ENCODE results near the gene PPME1.

The PPME1 gene

DNA sequence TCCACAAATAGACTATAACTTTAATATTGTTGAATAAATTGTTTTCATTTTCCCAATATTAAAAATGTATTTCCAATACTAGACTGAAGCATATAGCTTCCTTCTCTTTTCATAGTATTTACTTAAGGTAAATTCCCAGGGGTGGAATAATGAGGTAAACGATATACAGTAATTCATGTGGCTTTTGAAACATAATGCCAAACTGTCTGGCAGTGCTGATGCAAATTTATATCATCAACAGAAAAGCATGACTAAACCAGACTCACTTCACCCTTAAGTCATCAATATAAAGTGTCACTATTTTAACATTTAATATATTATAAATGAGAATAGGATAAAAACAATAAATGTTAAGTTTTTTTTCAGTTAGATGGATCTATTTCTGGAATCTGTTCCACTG is 13.9 kb upstream of the PPME1 start:
- H3K4me3 ChIP-seq (ENCODE audit: low read depth, low read length) = no peak overlapping the region

DNA sequence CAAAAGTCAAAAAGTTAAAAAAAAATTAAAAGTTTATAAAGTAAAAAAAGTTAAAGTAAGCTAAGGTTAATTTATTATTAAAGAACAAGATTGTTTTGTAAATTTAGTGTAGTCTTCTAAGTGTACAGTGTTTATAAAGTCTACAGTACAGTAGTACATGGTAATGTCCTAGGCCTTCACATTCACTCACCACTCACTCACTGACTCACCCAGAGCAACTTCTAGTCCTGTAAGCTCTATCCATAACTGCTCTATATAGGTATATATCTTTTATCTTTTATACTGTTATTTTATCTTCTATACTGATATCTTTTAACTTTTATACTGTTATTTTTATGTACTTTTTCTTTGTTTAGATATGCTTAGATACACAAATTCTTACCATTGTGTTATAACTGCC is 11.4 kb upstream of the PPME1 start:
- H3K4me3 ChIP-seq (ENCODE audit: low read depth, low read length) = no peak overlapping the region

DNA sequence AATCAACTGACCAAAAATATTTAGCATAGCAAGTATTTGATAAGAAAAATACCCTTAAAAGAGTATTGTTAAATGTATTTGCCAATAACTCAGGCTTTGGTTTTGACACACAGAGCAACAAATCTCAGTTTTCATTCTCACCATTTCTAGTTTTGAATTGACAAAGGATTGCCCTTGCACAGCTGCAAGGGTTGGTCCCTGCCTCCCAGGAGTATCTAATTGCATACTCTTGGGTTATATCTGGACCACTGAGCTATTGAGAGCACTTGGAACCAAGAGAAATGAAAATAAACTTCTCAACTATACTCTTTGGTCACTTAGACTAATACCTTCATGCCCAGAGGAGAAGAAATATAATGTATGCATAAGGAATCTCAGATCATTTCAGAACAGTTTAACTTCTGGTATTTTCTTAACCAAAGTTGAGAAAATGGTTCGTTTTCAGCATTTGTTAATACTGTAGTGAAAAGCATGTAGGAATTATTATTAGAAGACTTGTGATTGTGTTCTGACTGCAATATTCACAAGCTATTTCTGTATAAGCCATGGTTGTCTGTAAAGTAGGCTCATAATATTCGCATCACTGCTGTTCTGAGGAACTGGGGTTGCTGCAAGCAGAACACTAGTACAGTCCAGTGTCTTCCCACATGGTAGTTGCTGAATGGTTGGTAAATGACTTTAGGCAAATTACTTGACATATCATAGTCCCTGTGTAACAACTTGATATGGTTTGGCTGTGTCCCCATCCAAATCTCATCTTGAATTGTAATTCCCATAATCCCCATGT is 8.2 kb upstream of the PPME1 start:
- H3K4me3 ChIP-seq (ENCODE audit: low read depth, low read length) = no peak overlapping the region

DNA sequence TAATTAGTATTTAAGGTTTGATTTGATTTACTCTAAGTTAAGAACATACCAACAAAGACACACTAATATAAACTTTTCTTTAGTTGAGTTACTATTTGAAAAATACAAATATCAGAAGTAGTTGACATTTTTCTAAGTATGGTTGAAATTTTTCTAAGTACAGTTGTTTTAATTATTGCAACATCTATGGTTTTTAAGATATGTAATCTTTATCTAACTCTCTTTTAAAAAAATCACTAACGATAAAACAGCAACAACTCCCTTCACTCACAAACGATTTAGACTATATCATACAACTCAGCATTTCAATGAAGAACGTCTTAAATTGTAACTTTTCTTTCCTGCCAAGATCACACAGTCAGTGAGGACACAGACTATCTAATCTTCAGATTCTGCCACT is 2.3 kb upstream of the PPME1 start:
- H3K4me3 ChIP-seq (ENCODE audit: low read depth, low read length) = no peak overlapping the region

DNA sequence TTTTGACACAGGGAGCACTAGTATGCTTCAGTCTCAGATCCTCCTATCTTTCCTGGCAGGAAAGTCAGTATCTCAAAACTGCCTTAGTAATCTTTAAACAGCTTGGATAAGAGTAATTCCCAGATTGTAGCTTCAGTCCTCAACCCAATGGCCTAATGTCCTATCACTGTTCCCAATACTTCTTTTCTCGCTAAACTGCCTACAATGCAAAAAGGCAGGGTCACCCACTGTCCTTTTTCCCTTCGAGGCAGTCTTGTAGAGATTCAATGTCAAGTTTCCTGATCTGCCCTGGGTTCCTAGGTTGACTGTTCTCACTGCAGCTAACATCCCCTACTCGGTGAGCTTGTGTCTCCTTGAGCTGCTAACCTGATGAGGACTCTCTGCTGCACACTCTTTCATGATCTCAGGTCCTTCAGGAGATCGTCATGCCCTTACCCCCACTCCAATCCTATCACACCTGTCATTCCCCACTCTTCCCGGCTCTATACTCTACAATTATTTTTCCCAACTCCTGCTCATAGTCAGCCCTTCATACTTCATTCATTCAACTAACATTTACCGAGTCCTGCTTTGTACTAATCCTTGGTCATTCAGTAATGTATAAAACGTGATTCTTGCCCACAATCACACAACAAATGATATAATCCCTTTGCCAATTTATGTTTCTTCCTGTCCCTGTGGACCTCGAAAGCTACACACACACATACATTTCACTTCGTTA is 1.2 kb upstream of the PPME1 start:
- peak overlapping the region; percentile 82 for H3K4me3 ChIP-seq (ENCODE audit: low read depth, low read length)

GRCh38 chr11:74171630-74171968 is 510 bp downstream of the PPME1 start:
- H3K4me3 ChIP-seq (ENCODE audit: low read depth, low read length) = peak overlapping the region; percentile 81

GRCh38 chr11:74171997-74172396 is 908 bp downstream of the PPME1 start:
- H3K4me3 ChIP-seq (ENCODE audit: low read depth, low read length) = peak overlapping the region; percentile 81

GRCh38 chr11:74175920-74176319 is 4.8 kb downstream of the PPME1 start:
- H3K4me3 ChIP-seq (ENCODE audit: low read depth, low read length) = no peak overlapping the region

GRCh38 chr11:74179234-74180052 is 8.4 kb downstream of the PPME1 start:
- H3K4me3 ChIP-seq (ENCODE audit: low read depth, low read length) = no peak overlapping the region

- no peak overlapping the region for H3K4me3 ChIP-seq (ENCODE audit: low read depth, low read length)
These were observed 11.5 kb downstream of the PPME1 start for GRCh38 chr11:74182635-74183034.

- H3K4me3 ChIP-seq (ENCODE audit: low read depth, low read length) = no peak overlapping the region
These were observed 14.2 kb downstream of the PPME1 start for GRCh38 chr11:74185285-74185684.

DNA sequence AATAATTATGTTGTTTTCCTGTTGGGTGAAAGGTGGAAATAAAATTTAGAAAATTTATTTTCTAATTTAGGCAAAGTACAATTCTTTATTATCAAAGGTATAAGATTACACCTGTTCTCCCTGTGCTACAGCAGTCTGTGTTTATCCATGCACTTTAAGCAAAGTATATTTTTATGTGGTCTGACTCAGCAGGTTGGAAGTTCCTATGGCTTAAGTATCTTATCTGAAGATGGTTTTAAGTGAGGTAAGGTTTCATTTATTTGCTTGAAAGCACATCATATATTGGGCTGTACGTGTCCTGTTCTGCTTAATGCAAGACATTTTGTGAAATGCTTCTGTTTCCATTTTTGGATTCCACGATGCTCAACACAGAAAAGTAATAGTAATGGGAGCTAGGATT is 14.6 kb downstream of the PPME1 start:
- H3K4me3 ChIP-seq (ENCODE audit: low read depth, low read length) = no peak overlapping the region

GRCh38 chr11:74195828-74196227 is 24.7 kb downstream of the PPME1 start:
- H3K4me3 ChIP-seq (ENCODE audit: low read depth, low read length) = no peak overlapping the region

DNA sequence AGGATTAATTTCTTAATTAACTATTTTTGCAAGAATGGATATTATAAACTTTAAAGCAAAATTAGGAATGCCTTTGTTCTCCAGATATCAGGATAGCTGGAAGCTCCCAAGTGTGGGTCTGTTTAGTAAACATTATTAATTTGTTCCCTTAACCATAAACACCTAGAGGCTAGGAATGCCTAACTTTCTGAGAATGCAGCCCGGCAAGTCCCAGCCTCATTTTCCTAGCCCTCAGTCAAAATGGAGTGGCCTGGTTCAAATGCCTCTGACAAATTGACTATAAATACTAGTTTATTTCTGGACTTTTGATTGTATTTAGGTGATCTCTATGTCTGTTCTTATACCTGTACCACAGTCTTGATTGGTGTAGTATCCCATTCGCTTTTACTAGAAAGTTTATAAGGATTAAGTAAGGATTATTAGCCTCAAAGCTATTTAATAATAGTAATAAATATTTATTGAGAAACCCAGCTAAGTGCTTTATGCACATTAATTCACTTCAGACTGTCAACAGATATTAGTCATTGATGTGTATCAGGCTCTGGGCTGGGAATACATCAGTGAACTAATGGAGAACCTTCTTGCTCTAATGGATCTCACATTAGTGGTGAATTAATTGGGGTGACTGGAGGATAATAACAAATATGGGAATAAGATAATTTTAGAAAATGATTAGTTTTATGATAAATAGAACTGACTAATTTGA is 25.8 kb downstream of the PPME1 start:
- no peak overlapping the region for H3K4me3 ChIP-seq (ENCODE audit: low read depth, low read length)

DNA sequence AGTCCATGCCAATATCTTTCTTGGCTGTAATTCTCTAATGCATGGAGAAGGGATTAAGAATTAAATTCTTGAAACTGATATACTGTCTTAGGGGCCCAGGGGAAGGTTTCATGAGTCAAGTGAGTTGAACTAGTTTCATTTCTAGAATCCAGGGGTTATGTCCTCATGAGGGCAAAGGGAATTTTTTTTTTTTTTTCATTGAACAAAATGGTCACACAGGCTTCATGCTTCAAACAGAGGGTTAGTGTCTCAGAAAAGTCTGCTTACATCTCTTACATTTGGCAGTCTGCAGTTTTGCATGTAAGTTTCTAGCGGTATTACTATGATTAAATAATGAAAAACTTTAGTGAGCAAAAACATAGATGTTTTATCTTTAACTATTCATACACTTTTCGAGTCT is 32.9 kb downstream of the PPME1 start:
- no peak overlapping the region for H3K4me3 ChIP-seq (ENCODE audit: low read depth, low read length)

- no peak overlapping the region for H3K4me3 ChIP-seq (ENCODE audit: low read depth, low read length)
These were observed 33.6 kb downstream of the PPME1 start for GRCh38 chr11:74204701-74205100.

GRCh38 chr11:74205181-74205580 is 34.1 kb downstream of the PPME1 start:
- no peak overlapping the region for H3K4me3 ChIP-seq (ENCODE audit: low read depth, low read length)

DNA sequence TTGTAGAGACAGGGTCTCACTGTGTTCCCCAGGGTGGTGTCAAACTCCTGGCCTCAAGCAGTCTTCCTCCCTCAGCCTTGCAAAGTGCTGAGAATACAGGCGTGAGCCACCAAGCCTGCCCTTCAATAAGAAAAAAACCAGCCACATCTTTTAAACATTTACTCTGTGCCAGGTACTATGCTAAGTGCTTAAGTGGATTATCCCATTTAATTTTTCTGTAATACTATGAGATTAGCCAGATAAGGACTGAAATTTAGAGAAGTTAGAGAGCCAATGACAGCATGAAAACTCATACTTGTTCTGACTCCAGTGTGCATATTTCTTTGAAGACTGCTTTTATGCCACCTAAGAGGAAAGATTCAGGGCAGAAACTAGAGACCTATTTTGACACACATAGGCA is 35.7 kb downstream of the PPME1 start:
- no peak overlapping the region for H3K4me3 ChIP-seq (ENCODE audit: low read depth, low read length)

- H3K4me3 ChIP-seq (ENCODE audit: low read depth, low read length) = no peak overlapping the region
These were observed 37.4 kb downstream of the PPME1 start for GRCh38 chr11:74208507-74208906.

GRCh38 chr11:74212533-74212932 is 41.4 kb downstream of the PPME1 start:
- H3K4me3 ChIP-seq (ENCODE audit: low read depth, low read length) = no peak overlapping the region

- H3K4me3 ChIP-seq (ENCODE audit: low read depth, low read length) = no peak overlapping the region
These were observed 49.3 kb downstream of the PPME1 start for GRCh38 chr11:74220376-74220775.
